Activated CD8-positive, alpha-beta memory T cell treated with anti-CD3 and anti-CD28 coated beads for 4 hours (primary cell): Measurements from ENCODE around the gene UNC5B.

Source experiments
- DNase-seq, 2 donors: peaks; one replicate each; pipeline ENCODE4 v3.0.0-alpha.2; 2020; ENCODE audit warnings: low read depth in 2 of 2

The UNC5B gene

GRCh38 chr10:71223347-71224058, 11.1 kb downstream of the UNC5B start:
- no peak for DNase-seq

- no peak for DNase-seq
Observed at GRCh38 chr10:71225291-71226058, 13.1 kb downstream of the UNC5B start.

DNA sequence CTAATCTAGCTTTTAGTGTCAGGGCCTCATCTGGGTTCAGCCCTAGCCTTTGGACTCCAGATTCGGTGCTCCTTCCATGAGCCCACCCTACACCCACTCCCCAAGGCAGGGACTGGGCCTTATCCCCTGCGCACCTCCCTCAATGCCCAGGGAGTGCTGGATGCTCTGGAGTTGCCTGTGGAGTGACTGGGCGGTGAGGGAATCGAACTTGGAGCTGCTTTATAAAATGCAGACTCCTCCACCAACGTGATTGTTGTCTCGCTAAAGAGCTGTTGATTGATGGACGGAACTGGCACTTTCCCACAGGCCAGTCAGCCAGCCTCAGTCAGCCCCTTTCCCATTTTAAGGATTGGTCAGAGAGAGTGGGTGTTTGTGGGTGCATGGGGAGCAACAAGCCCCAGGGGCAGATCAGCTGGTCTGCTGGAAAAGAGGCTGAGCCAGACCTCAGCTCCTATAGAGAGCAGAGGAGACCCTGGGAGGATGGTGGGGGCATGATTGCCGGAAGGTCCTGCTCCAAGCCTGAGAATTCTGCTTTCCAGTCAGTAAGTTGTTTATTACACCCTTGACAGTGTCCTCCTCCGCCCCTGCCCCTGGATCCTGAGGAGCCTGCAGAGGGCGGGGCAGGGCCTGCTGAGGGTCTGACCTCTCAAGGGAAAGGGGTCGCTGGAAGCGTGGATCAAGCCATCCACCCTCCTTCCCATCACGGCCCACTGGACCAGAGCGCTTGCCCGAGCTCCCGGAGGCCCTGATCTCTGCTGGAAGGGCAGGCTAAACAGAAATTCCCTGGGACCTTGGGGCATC, 16.7 kb downstream of the UNC5B start:
- no peak for DNase-seq

GRCh38 chr10:71229726-71230655, 17.6 kb downstream of the UNC5B start:
- no peak for DNase-seq

- no peak for DNase-seq
Observed at GRCh38 chr10:71230656-71231025, 18.3 kb downstream of the UNC5B start.

DNA sequence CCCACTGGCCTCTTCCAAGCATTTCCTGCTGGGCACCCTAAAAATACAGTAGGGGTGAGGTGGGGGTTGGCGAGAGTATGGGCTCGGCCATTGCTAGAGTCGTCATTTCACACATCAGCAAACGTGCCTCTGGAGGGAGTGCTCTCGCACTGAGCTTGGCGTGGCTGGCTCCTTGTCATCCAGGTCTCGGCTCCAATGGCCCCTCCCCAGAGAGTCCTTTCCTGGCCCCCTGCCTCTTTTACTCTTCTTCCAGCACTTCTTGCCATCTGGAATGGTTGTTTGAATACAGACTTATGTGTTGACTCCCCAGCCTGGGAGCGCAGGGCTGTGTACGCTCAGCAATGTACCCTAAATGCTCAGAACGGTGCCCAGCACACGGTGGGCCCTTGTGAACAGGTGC, 18.8 kb downstream of the UNC5B start:
- no peak for DNase-seq

DNA sequence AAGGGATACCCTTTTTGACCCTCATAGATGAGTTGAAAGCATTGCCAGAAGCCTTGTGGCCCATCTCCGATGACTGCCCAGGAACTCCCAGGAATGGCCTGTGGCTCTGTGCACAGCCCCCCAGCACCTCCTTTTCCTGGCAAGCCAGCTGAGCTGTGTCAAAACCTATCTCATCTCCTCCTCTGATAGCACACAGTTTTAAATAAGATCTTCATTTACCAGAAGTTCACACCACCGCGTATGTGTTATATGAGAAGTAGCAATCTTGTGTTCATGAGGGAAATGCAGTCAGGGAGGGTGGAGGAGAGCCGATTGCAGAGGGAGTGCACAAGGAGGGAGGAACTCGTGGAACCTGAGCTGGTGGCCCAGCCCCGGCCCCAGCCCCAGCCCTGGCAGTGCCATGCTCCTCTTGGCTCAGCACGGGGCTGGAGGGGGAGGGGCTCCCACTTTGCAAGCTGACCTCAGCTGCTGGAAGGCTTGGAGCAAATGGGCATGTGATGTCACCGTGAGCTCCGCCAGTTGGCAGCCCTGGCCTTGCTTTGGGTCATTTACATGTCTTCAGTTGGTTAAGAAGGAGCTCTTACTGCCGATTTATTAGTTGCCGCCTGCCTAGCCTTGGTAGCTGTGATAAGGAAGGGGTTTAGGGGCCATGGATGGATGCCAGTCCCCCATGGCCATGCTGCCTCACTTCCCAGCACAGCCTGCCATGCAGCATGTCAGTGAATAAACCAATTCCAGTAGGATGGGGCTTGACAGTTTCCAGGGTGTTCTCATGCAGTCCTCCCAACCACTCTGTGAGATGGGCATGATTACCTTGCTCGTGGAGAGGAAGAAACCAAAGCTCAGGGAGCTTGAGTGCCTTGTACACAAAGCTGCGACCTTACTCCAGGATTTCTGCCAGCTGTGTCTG, 20.0 kb downstream of the UNC5B start:
- DNase-seq, result no peak

- DNase-seq, result no peak
Observed at GRCh38 chr10:71233482-71233892, 21.1 kb downstream of the UNC5B start.

GRCh38 chr10:71234004-71234894, 21.9 kb downstream of the UNC5B start:
- no peak for DNase-seq

- no peak for DNase-seq
Observed at GRCh38 chr10:71234970-71235685, 22.8 kb downstream of the UNC5B start.

DNA sequence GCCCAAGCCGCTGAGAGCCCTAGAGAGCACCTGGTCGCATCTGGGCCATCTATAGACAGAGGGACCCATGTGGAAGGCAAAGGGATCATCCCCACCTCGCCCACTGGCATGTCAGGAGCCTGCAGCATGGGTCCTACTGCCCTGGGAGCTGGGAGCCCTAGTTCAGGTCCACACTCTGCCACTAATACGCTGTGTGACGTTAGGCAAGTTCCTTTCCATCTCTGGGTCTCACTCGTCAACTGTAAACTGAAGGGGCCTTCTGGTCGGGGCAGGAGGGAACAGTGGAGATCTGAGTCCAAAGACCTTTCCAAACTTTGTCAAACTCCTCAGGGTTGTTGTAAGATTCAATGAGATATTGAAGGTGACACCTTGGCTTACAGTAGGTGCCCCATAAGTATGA, 23.4 kb downstream of the UNC5B start:
- no peak for DNase-seq

DNA sequence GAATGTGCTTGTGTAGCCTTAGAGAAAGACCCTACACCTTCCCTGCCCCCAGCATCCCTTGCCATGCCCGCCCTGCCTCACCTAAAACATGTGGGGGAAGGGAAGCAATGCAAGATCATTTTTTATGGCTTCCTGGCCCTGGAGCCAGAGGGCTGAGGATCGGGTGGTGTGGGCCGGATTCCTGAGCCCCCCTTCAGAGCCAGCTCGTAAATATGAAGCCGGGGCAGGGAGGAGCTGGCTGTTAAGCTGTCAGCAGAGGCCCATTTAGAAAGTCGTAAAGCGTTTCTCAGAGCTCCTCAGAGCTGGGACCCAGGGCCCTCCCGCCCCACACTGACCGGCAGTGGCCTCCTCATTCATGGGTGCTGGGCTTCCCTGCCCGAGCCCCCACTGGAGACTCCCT, 23.9 kb downstream of the UNC5B start:
- no peak for DNase-seq

GRCh38 chr10:71236822-71237682, 24.7 kb downstream of the UNC5B start:
- DNase-seq, result no peak

DNA sequence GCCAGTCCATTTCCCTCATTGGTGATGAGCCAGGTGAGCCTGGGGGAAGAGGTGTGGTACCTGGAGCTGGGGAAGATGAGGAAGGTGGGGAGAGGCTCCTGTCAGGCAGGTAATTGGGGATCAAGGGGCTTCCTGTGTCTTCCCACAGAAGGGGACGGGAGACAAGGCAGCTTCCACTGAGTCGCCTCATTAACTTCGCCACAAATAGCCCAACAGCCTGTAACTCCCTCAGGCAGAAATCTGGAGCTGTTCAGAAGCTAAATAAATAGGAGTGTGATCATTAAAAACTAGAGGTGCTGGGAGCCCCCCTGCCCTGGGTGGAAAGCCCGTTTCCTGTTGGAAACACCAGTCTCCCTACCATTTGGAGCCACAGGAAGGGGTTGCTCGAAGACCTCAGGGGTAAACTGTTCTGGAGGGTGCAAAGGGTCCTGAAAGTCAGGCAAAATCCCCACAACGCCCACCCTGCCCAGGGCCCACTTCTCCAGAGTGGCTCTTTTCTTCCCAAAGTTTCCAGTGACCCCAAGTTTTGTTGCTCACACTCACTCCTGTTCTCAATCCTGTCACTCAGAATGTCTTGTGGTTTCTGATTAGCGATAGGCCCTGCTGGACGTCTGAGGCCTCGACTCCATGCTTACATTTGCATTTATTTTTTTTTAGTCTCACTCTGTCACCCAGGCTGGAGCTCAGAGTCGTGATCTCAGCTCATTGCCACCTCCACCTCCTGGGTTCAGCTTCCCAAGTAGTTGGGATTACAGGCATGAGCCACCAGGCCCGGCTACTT, 25.7 kb downstream of the UNC5B start:
- no peak for DNase-seq

DNA sequence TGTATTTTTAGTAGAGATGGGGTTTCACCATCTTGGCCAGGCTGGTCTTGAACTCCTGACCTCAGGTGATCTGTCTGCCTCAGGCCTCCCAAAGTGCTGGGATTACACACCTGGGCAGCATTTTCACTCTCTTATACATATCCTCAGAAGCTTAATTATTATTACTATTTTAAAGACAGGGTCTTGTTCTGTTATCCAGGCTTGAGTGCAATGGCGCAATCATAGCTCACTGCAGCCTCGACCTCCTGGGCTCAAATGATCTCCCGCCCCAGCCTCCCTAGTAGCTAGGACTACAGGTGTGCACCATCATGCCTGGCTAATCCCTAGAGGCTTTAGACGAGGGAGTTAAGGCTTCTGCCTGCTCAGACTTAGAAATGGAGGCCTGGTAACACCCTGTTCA, 26.3 kb downstream of the UNC5B start:
- DNase-seq, result no peak

- DNase-seq, result no peak
Observed at GRCh38 chr10:71239131-71239915, 27.0 kb downstream of the UNC5B start.
